Measurements from ENCODE around the gene SPEG.

SPEG gene

GRCh38 chr2:219484343-219485200 is 49.9 kb downstream of the SPEG start:
- in situ Hi-C loops (cut with HindIII; ENCODE audit: low pct_ligation_motif_present, low pct_unique_long_range_greater_than_20kb, low sequenced_read_pairs) = no loop called here
- DNase-seq = no peak

- in situ Hi-C loops (cut with HindIII; ENCODE audit: low pct_ligation_motif_present, low pct_unique_long_range_greater_than_20kb, low sequenced_read_pairs) = no loop called here
- DNase-seq = no peak
Observed at GRCh38 chr2:219485201-219485580, 50.5 kb downstream of the SPEG start.

GRCh38 chr2:219486380-219486959 is 51.8 kb downstream of the SPEG start:
- in situ Hi-C loops (cut with HindIII; ENCODE audit: low pct_ligation_motif_present, low pct_unique_long_range_greater_than_20kb, low sequenced_read_pairs) = no loop called here
- DNase-seq = no peak

- no peak for DNase-seq
- in situ Hi-C loops (cut with HindIII; ENCODE audit: low pct_ligation_motif_present, low pct_unique_long_range_greater_than_20kb, low sequenced_read_pairs) = no loop called here
Observed at GRCh38 chr2:219488149-219488843, 53.7 kb downstream of the SPEG start.

GRCh38 chr2:219488844-219489194 is 54.2 kb downstream of the SPEG start:
- in situ Hi-C loops (cut with HindIII; ENCODE audit: low pct_ligation_motif_present, low pct_unique_long_range_greater_than_20kb, low sequenced_read_pairs) = no loop called here

DNA sequence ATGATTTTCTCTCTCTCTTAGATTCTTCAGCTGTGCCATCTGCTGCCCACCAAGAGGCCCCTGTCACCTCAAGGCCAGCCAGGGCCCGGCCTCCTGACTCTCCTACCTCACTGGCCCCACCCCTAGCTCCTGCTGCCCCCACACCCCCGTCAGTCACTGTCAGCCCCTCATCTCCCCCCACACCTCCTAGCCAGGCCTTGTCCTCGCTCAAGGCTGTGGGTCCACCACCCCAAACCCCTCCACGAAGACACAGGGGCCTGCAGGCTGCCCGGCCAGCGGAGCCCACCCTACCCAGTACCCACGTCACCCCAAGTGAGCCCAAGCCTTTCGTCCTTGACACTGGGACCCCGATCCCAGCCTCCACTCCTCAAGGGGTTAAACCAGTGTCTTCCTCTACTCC is 54.7 kb downstream of the SPEG start:
- in situ Hi-C loops (cut with HindIII; ENCODE audit: low pct_ligation_motif_present, low pct_unique_long_range_greater_than_20kb, low sequenced_read_pairs) = no loop called here
- no peak for DNase-seq

More at GRCh38 chr2:219488844-219489194, 54.2 kb downstream of the SPEG start:
- no peak for DNase-seq

DNA sequence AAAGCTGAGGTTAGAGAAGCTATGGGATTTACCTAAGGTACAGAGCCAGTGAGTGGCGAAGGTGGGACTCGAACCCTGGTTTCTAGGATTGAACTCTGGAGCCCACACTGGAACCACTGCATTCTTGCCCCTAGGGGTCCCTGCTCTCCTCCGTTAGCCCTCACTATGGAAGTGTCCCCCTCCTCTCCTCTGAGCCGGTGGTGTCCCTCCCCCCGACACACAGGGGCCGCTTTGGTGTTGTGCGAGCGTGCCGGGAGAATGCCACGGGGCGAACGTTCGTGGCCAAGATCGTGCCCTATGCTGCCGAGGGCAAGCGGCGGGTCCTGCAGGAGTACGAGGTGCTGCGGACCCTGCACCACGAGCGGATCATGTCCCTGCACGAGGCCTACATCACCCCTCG is 55.5 kb downstream of the SPEG start:
- in situ Hi-C loops (cut with HindIII; ENCODE audit: low pct_ligation_motif_present, low pct_unique_long_range_greater_than_20kb, low sequenced_read_pairs) = no loop called here

DNA sequence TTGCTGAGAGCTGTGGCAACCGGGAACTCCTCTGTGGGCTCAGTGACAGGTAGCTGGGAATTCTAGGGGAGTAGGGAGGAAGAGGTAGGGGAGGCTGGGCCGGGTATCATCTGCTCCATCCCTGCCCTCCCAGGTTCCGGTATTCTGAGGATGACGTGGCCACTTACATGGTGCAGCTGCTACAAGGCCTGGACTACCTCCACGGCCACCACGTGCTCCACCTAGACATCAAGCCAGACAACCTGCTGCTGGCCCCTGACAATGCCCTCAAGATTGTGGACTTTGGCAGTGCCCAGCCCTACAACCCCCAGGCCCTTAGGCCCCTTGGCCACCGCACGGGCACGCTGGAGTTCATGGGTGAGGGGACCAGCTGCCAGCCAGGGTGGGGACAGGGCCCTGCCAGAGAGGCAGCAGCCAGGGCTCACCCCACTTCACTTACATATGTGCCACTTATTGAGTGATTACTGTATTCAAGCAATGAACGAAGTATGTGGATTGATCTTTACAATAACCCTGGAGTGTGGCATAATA is 56.0 kb downstream of the SPEG start:
- DNase-seq = no peak
- in situ Hi-C loops (cut with HindIII; ENCODE audit: low pct_ligation_motif_present, low pct_unique_long_range_greater_than_20kb, low sequenced_read_pairs) = no loop called here

More for the DNA sequence above, 55.5 kb downstream of the SPEG start:
- DNase-seq = no peak

GRCh38 chr2:219491278-219491963 is 56.8 kb downstream of the SPEG start:
- in situ Hi-C loops (cut with HindIII; ENCODE audit: low pct_ligation_motif_present, low pct_unique_long_range_greater_than_20kb, low sequenced_read_pairs) = no loop called here
- DNase-seq = no peak

GRCh38 chr2:219492575-219492974 is 57.9 kb downstream of the SPEG start:
- DNase-seq = no peak
- in situ Hi-C loops (cut with HindIII; ENCODE audit: low pct_ligation_motif_present, low pct_unique_long_range_greater_than_20kb, low sequenced_read_pairs) = no loop called here

DNA sequence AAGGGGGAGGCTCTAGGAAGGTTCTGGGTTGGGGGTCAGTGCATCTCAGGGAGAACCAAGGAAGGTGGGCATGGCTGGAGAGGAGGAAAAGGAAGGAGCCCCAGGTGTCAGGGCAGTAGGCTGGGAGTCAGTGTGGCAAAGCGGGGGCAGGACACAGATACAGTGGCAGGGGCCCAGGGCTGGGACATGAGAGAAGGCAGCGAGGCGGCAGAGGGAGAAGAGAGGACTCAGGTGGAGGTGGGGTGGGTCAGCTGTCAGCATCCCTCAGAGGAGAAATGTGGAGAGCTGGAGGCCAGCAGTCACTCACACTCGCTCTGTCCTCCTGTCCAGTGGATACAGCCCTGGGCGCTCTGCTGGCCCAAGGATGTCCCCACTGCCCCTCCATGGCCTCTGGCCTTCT is 58.4 kb downstream of the SPEG start:
- DNase-seq = no peak
- in situ Hi-C loops (cut with HindIII; ENCODE audit: low pct_ligation_motif_present, low pct_unique_long_range_greater_than_20kb, low sequenced_read_pairs) = no loop called here

DNA sequence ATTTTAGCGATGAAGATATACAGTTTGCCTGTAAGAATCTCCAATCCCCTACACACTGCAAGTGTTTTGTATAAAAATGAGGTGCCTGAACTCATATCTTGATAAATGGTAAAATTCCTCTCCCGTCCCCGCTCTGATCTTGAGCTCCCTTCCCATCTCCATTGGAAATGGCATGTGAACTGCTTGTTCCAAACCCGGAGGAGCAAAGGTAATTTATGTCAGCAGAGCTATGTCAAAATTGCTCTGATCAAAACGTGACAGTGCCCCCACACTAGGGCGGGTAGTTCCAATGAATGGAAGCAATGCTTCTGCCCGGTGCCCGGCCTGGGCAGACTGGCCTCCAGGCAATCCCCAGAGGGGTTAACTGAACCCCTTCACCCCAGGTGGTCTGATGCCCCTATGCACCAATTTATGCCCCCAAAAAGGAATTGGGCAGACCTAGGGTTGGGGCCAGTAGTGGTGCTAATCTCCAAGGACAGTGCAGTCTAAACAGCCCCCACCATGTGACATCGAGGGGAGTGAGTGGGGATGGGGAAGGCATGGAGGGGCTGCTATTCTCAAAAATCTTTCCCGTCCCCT is 60.4 kb downstream of the SPEG start:
- in situ Hi-C loops (cut with HindIII; ENCODE audit: low pct_ligation_motif_present, low pct_unique_long_range_greater_than_20kb, low sequenced_read_pairs) = no loop called here
- no peak for DNase-seq

DNA sequence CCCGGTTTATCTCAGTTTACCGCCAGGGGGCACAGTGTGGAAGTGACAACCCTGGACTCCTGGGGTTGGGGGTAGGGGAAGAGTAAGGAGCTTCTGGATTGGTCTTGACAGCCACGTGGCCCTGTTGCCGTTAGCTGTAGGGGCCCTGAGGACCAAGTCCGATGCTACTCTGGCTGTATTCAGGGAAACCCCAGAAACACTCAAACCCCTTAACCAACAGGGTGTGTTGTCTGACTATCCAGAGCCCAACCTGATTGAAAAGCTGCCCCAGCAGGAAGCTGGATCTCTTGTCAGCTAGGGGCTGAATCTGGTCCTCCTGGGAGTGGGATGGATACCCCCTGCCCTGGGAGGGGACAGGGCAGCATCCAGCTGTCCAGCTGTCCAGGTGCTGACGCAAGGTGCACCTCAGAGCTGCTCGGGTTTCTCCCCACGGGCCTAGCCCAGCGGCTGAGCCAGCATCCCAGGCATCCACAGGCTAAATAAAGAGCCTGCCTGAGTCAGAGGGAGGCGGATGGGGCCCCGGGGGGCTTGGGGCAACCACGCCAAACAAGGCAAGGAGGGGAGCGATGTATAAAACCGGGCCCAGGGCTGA is 61.0 kb downstream of the SPEG start:
- DNase-seq = peak; percentile 83
- in situ Hi-C loops (cut with HindIII; ENCODE audit: low pct_ligation_motif_present, low pct_unique_long_range_greater_than_20kb, low sequenced_read_pairs) = no loop called here

GRCh38 chr2:219496247-219496824 is 61.7 kb downstream of the SPEG start:
- in situ Hi-C loops (cut with HindIII; ENCODE audit: low pct_ligation_motif_present, low pct_unique_long_range_greater_than_20kb, low sequenced_read_pairs) = no loop called here
- no peak for DNase-seq

DNA sequence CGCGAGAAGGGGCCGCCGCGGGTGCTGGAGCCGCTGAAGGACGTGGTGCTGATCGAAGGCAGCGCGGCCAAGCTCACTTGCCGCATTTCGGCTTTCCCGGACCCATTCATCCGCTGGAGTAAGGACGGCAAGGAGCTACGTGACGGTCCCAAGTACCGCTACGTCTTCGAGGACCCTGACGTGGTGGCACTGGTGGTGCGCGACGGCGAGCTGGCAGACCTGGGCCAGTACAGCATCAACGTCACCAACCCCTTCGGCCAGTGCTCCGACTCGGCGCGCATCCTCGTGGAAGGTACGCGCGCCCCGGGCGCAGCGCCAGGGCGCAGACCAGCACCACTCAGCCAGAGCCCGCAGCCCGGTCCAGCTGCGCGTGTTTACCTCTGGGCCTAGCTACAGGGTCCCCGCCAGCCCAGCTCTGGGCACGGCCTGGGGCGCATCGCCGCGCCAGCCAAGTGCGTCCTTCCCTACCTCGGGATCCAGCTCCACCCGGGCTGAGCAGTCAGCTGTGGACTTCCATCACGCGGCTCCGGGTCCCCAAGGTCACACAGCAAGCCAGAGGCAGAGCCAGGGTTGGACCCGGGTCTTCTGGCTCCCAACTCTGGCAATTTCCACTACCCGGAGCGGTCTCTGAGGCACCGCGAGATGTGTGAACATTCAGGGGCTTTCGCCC is 62.3 kb downstream of the SPEG start:
- in situ Hi-C loops (cut with HindIII; ENCODE audit: low pct_ligation_motif_present, low pct_unique_long_range_greater_than_20kb, low sequenced_read_pairs) = no loop called here
- no peak for DNase-seq

DNA sequence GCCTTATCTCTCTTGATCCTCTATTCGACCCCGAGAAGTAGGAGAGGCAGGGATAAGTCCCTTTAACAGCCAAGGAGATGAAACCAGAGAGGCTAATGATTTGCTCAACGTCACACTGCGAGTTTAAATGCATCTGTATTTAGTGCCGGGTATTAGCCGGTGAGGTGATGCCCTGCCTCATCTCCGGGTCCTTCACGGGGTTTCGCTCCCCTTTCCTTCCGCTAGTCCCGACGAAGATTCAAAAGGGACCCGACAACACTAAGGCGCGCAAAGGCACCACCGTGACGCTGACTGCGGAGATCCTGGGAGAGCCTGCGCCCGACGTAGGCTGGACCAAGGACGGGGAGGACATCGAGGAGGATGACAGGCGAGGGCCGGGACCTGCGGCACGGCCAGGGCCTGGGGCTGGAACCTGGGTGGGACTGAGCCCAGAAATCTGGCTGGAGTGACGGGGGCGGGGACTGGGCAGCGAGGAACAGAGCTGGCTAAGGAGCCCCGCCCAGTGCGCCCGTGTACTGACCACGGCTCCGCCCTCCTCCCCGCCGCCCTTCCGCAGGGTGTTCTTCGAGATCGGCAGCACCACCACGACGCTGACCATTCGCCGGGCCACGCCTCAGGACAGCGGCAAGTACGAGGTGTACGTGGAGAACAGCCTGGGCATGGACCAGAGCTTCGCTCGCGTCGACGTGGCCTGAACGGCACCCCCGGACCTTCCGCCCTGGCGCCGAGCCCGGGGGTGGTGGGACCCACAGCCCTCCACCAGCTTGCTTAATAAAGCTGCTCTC is 63.0 kb downstream of the SPEG start:
- peak; percentile 89 for DNase-seq
- in situ Hi-C loops (cut with HindIII; ENCODE audit: low pct_ligation_motif_present, low pct_unique_long_range_greater_than_20kb, low sequenced_read_pairs) = no loop called here

Data from ACHN (cell line).